Measurements from ENCODE around the gene PSD2. TPM values are rescaled to one million over a fixed set of nuclear protein-coding genes. Genes with fewer than 3 reads are reported as not detected.

Gene PSD2
- total and polyA plus RNA-seq, 2 experiments from 2014 or later = 0.08 to 0.10 TPM

DNA sequence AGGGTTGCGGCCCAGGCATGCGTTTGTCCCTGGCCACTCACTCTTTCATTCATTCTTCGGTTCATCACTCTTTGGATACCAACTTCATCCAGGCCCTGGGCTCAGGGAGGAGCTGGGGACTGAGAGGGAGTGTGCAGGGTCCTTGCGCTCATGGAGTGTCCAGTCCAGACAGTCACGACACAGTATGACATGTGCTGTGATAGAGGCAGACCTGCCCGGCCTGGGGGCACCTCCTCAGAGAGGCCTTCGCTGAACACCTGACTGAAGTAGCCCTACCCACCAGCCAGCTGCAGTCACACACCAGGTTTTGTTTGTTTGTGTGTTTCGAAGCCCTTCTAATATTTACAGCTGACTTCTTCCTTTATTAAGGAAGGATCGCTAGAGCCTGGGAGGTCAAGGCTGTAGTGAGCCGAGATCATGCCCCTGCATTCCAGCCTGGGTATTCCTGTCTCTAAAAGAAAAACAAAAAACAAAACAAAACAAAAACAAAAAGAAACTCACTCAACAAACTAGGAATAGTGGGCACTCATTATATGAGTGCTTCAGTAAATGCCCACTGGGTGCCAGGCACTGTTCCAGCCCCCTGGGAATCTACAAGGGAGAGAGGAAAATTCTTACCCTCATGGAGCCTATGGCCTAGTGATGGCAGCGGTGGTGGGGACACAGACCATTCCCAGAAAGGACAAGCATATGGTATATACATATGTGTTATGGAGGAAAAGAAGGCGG is 6.3 kb upstream of the PSD2 start:
- Histone ChIP-seq H3F3A (replicated peaks; ENCODE audit: low read depth) (no peaks in the 10 kb centered on the region), H3K4me2 (no peak overlapping the region), H3K9me2 (ENCODE audit: insufficient read depth) (no peaks in the 10 kb centered on the region), H3K36me3 (ENCODE audit: insufficient read depth) (no peaks in the 10 kb centered on the region), H2AFZ (no peak overlapping the region), H3K4me3 (no peak overlapping the region), H3K27ac (ENCODE audit: low read depth) (no peak overlapping the region), H3K27me3 (ENCODE audit: insufficient read depth) (peaks cover 60% of the 10 kb centered on the region), H4K20me1 (replicated peaks; ENCODE audit: insufficient read depth) (no peaks in the 10 kb centered on the region; the same call in 1 of the 2 replicates), H3K79me2 (replicated peaks; ENCODE audit: insufficient read depth) (no peaks in the 10 kb centered on the region), H3K4me1 (ENCODE audit: insufficient read depth) (peaks cover 3% of the 10 kb centered on the region; the same call in 1 of the 2 replicates)
- peak overlapping the region; percentile 34; the same call in 2 of the 3 replicates for H3K4me3 Mint-ChIP-seq
- no peak for ATAC-seq
- no peaks in the 10 kb centered on the region; the same call in 2 of the 3 replicates for H3K36me3 Mint-ChIP-seq (ENCODE audit: low read depth)
- no peak for DNase-seq (ENCODE audit: low spot score)
- H3K27ac Mint-ChIP-seq = no peak overlapping the region
- no peaks in the 10 kb centered on the region; the same call in 2 of the 3 replicates for H3K9me3 Mint-ChIP-seq
- TF ChIP-seq, protein P1, sequence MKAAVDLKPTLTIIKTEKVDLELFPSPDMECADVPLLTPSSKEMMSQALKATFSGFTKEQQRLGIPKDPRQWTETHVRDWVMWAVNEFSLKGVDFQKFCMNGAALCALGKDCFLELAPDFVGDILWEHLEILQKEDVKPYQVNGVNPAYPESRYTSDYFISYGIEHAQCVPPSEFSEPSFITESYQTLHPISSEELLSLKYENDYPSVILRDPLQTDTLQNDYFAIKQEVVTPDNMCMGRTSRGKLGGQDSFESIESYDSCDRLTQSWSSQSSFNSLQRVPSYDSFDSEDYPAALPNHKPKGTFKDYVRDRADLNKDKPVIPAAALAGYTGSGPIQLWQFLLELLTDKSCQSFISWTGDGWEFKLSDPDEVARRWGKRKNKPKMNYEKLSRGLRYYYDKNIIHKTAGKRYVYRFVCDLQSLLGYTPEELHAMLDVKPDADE (IDR thresholded peaks at IDR 0.05) = no peak
- TF ChIP-seq ZNF331 (CRISPR knock-in tag; IDR thresholded peaks at IDR 0.05; ENCODE audit: low read depth) (no peak), NANOG (IDR thresholded peaks at IDR 0.05; ENCODE audit: borderline replicate concordance) (no peak), STAT1 (IDR thresholded peaks at IDR 0.05; ENCODE audit: unreplicated experiment) (no peak), EZH2phosphoT487 (IDR thresholded peaks at IDR 0.05; ENCODE audit: unreplicated experiment) (no peak), EZH2 (IDR thresholded peaks at IDR 0.05; ENCODE audit: low read depth, unreplicated experiment) (no peak), ZNF114 (CRISPR knock-in tag; IDR thresholded peaks at IDR 0.05) (no peak), POLR2AphosphoS5 (IDR thresholded peaks at IDR 0.05; ENCODE audit: low read depth) (no peak), JUNB (IDR thresholded peaks at IDR 0.05; ENCODE audit: unreplicated experiment) (no peak), CREB1 (CRISPR knock-in tag; IDR thresholded peaks at IDR 0.05; ENCODE audit: low read depth) (no peak)
- TF ChIP-seq, protein P2, sequence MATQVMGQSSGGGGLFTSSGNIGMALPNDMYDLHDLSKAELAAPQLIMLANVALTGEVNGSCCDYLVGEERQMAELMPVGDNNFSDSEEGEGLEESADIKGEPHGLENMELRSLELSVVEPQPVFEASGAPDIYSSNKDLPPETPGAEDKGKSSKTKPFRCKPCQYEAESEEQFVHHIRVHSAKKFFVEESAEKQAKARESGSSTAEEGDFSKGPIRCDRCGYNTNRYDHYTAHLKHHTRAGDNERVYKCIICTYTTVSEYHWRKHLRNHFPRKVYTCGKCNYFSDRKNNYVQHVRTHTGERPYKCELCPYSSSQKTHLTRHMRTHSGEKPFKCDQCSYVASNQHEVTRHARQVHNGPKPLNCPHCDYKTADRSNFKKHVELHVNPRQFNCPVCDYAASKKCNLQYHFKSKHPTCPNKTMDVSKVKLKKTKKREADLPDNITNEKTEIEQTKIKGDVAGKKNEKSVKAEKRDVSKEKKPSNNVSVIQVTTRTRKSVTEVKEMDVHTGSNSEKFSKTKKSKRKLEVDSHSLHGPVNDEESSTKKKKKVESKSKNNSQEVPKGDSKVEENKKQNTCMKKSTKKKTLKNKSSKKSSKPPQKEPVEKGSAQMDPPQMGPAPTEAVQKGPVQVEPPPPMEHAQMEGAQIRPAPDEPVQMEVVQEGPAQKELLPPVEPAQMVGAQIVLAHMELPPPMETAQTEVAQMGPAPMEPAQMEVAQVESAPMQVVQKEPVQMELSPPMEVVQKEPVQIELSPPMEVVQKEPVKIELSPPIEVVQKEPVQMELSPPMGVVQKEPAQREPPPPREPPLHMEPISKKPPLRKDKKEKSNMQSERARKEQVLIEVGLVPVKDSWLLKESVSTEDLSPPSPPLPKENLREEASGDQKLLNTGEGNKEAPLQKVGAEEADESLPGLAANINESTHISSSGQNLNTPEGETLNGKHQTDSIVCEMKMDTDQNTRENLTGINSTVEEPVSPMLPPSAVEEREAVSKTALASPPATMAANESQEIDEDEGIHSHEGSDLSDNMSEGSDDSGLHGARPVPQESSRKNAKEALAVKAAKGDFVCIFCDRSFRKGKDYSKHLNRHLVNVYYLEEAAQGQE (IDR thresholded peaks at IDR 0.05; ENCODE audit: unreplicated experiment) = no peak
- TF ChIP-seq, protein P3, sequence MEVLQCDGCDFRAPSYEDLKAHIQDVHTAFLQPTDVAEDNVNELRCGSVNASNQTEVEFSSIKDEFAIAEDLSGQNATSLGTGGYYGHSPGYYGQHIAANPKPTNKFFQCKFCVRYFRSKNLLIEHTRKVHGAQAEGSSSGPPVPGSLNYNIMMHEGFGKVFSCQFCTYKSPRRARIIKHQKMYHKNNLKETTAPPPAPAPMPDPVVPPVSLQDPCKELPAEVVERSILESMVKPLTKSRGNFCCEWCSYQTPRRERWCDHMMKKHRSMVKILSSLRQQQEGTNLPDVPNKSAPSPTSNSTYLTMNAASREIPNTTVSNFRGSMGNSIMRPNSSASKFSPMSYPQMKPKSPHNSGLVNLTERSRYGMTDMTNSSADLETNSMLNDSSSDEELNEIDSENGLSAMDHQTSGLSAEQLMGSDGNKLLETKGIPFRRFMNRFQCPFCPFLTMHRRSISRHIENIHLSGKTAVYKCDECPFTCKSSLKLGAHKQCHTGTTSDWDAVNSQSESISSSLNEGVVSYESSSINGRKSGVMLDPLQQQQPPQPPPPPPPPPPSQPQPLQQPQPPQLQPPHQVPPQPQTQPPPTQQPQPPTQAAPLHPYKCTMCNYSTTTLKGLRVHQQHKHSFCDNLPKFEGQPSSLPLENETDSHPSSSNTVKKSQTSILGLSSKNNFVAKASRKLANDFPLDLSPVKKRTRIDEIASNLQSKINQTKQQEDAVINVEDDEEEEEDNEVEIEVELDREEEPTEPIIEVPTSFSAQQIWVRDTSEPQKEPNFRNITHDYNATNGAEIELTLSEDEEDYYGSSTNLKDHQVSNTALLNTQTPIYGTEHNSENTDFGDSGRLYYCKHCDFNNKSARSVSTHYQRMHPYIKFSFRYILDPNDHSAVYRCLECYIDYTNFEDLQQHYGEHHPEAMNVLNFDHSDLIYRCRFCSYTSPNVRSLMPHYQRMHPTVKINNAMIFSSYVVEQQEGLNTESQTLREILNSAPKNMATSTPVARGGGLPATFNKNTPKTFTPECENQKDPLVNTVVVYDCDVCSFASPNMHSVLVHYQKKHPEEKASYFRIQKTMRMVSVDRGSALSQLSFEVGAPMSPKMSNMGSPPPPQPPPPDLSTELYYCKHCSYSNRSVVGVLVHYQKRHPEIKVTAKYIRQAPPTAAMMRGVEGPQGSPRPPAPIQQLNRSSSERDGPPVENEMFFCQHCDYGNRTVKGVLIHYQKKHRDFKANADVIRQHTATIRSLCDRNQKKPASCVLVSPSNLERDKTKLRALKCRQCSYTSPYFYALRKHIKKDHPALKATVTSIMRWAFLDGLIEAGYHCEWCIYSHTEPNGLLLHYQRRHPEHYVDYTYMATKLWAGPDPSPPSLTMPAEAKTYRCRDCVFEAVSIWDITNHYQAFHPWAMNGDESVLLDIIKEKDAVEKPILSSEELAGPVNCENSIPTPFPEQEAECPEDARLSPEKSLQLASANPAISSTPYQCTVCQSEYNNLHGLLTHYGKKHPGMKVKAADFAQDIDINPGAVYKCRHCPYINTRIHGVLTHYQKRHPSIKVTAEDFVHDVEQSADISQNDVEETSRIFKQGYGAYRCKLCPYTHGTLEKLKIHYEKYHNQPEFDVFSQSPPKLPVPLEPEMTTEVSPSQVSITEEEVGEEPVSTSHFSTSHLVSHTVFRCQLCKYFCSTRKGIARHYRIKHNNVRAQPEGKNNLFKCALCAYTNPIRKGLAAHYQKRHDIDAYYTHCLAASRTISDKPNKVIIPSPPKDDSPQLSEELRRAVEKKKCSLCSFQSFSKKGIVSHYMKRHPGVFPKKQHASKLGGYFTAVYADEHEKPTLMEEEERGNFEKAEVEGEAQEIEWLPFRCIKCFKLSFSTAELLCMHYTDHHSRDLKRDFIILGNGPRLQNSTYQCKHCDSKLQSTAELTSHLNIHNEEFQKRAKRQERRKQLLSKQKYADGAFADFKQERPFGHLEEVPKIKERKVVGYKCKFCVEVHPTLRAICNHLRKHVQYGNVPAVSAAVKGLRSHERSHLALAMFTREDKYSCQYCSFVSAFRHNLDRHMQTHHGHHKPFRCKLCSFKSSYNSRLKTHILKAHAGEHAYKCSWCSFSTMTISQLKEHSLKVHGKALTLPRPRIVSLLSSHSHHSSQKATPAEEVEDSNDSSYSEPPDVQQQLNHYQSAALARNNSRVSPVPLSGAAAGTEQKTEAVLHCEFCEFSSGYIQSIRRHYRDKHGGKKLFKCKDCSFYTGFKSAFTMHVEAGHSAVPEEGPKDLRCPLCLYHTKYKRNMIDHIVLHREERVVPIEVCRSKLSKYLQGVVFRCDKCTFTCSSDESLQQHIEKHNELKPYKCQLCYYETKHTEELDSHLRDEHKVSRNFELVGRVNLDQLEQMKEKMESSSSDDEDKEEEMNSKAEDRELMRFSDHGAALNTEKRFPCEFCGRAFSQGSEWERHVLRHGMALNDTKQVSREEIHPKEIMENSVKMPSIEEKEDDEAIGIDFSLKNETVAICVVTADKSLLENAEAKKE (CRISPR knock-in tag; IDR thresholded peaks at IDR 0.05) = no peak
- TF ChIP-seq, protein P4, sequence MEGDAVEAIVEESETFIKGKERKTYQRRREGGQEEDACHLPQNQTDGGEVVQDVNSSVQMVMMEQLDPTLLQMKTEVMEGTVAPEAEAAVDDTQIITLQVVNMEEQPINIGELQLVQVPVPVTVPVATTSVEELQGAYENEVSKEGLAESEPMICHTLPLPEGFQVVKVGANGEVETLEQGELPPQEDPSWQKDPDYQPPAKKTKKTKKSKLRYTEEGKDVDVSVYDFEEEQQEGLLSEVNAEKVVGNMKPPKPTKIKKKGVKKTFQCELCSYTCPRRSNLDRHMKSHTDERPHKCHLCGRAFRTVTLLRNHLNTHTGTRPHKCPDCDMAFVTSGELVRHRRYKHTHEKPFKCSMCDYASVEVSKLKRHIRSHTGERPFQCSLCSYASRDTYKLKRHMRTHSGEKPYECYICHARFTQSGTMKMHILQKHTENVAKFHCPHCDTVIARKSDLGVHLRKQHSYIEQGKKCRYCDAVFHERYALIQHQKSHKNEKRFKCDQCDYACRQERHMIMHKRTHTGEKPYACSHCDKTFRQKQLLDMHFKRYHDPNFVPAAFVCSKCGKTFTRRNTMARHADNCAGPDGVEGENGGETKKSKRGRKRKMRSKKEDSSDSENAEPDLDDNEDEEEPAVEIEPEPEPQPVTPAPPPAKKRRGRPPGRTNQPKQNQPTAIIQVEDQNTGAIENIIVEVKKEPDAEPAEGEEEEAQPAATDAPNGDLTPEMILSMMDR (conservative IDR thresholded peaks at IDR 0.05; ENCODE audit: low read depth in 2 of 2) = no peak
- H3K27me3 Mint-ChIP-seq (ENCODE audit: insufficient read depth, low read depth, poor library complexity) = peaks cover 48% of the 10 kb centered on the region
- peaks cover 5% of the 10 kb centered on the region for H3K4me1 Mint-ChIP-seq
